Naive B cell (primary cell): ENCODE data around the gene MRPL24. TPM values are rescaled to one million over a fixed set of nuclear protein-coding genes. Genes with fewer than 3 reads are reported as not detected.
A peak's percentile ranks its signal among the peaks of the same experiment; 100 is the strongest.

Source experiments
- ATAC-seq, 2 donors: fragments of 150-1000 bp; cut with Tn5 transposase; 2 replicates each; pipeline ENCODE4 v1.10.0; 2021; ENCODE audit warnings: low read depth in 2 of 2, mild to moderate bottlenecking in 2 of 2, moderate library complexity in 2 of 2
- DNase-seq: peaks from one replicate; pipeline ENCODE4 v3.0.0; 2022
- H3K27ac Mint-ChIP-seq, 6 donors: one replicate each; pipeline ENCODE4 v1.8.0; 2020 to 2022; ENCODE audit warnings: mild to moderate bottlenecking in 6 of 6, mixed read lengths in 6 of 6, moderate library complexity in 5 of 6, inconsistent platforms in 2 of 6
- H3K27me3 Mint-ChIP-seq, 3 donors: one replicate each; pipeline ENCODE4 v1.8.0; 2021 to 2022; ENCODE audit warnings: mixed read lengths in 3 of 3, mild to moderate bottlenecking in 1 of 3
- H3K36me3 Mint-ChIP-seq, 2 donors: one replicate each; pipeline ENCODE4 v1.8.0; 2020 to 2022; ENCODE audit warnings: mixed read lengths in 2 of 2, inconsistent platforms in 1 of 2, mild to moderate bottlenecking in 1 of 2
- H3K4me1 Mint-ChIP-seq, 3 donors: one replicate each; pipeline ENCODE4 v1.8.0; 2020 to 2022; ENCODE audit warnings: mixed read lengths in 3 of 3, inconsistent platforms in 1 of 3, mild to moderate bottlenecking in 1 of 3, moderate library complexity in 1 of 3
- H3K4me3 Mint-ChIP-seq, 8 donors: one replicate each; pipeline ENCODE4 v1.8.0; 2020 to 2022; ENCODE audit warnings: mild to moderate bottlenecking in 8 of 8, mixed read lengths in 8 of 8, moderate library complexity in 8 of 8, inconsistent platforms in 2 of 8
- H3K9me3 Mint-ChIP-seq, 7 donors: one replicate each; pipeline ENCODE4 v1.8.0; 2020 to 2022; ENCODE audit warnings: mixed read lengths in 7 of 7, mild to moderate bottlenecking in 5 of 7, inconsistent platforms in 2 of 7, moderate library complexity in 1 of 7
- polyA plus RNA-seq, 6 donors: library from polyadenylated mRNA; unstranded; fragments of 300-500 nt; fragmentation: Illumina TruSeq; gene quantifications; one replicate each; pipeline ENCODE4 v1.2.3, GENCODE V29; 2021; ENCODE audit warnings: low read depth in 6 of 6

Gene MRPL24
- polyA plus RNA-seq, 6 donors from 2014 or later = 70.7 to 117 (median 76.1) TPM

GRCh38 chr1:156752843-156753482, 12.1 kb upstream of the MRPL24 start:
- H3K9me3 Mint-ChIP-seq = no peaks in the 10 kb centered on the region
- ATAC-seq (no peak), DNase-seq (no peak)
- peak overlapping the region; percentile 56 to 96 (median 90) for H3K4me3 Mint-ChIP-seq
- H3K36me3 Mint-ChIP-seq = no peaks in the 10 kb centered on the region
- H3K27ac Mint-ChIP-seq = peak overlapping the region; percentile 10 to 96 (median 76)
- H3K27me3 Mint-ChIP-seq = no peaks in the 10 kb centered on the region
- H3K4me1 Mint-ChIP-seq = peaks cover 38 to 53% (median 42%) of the 10 kb centered on the region in 3 donors

- peak; percentile 90 for DNase-seq
- no peaks in the 10 kb centered on the region for H3K36me3 Mint-ChIP-seq
- peak overlapping the region; percentile 89 to 96 (median 92) for H3K27ac Mint-ChIP-seq
- peak overlapping the region; percentile 80 to 96 (median 91) for H3K4me3 Mint-ChIP-seq
- no peaks in the 10 kb centered on the region for H3K9me3 Mint-ChIP-seq
- peak; percentile 83 for ATAC-seq
- peaks cover 47 to 62% (median 49%) of the 10 kb centered on the region in 3 donors for H3K4me1 Mint-ChIP-seq
- no peaks in the 10 kb centered on the region for H3K27me3 Mint-ChIP-seq
Observed at GRCh38 chr1:156751757-156752481, 11.0 kb upstream of the MRPL24 start.

GRCh38 chr1:156751451-156751756, 10.5 kb upstream of the MRPL24 start, which contains the start of gene HDGF:
Gene HDGF (minus strand): TSS chr1:156751675. CDS start chr1:156751429, 246 bp downstream.
- DNase-seq (no peak), ATAC-seq (no peak)
- Mint-ChIP-seq H3K27me3 (no peaks in the 10 kb centered on the region), H3K4me3 (peak within 1 kb of the TSS; percentile 80 to 96 (median 91)), H3K36me3 (no peaks in the 10 kb centered on the region), H3K9me3 (no peaks in the 10 kb centered on the region), H3K4me1 (peaks cover 52 to 66% (median 53%) of the 10 kb centered on the region in 3 donors), H3K27ac (peak within 1 kb of the TSS; percentile 89 to 98 (median 94))

GRCh38 chr1:156750711-156751450, 10.0 kb upstream of the MRPL24 start:
- peak; percentile 53 for DNase-seq

GRCh38 chr1:156750191-156750672, 9.3 kb upstream of the MRPL24 start:
- Mint-ChIP-seq H3K9me3 (no peaks in the 10 kb centered on the region), H3K27me3 (no peaks in the 10 kb centered on the region), H3K4me3 (peak overlapping the region; percentile 80 to 95 (median 89)), H3K36me3 (no peaks in the 10 kb centered on the region), H3K4me1 (peaks cover 63 to 76% (median 63%) of the 10 kb centered on the region in 3 donors), H3K27ac (peak overlapping the region in 5 of 6 donors; percentile 84 to 98 (median 93))
- DNase-seq (peak; percentile 31), ATAC-seq (peak in 1 of 2 donors; percentile 8)

More at GRCh38 chr1:156750711-156751450, 10.0 kb upstream of the MRPL24 start:
- H3K36me3 Mint-ChIP-seq = no peaks in the 10 kb centered on the region
- no peaks in the 10 kb centered on the region for H3K9me3 Mint-ChIP-seq
- no peaks in the 10 kb centered on the region for H3K27me3 Mint-ChIP-seq
- H3K4me3 Mint-ChIP-seq = peak overlapping the region; percentile 80 to 95 (median 89)
- peaks cover 57 to 71% (median 58%) of the 10 kb centered on the region in 3 donors for H3K4me1 Mint-ChIP-seq
- ATAC-seq = peak; percentile 41 to 48
- H3K27ac Mint-ChIP-seq = peak overlapping the region in 5 of 6 donors; percentile 78 to 98 (median 93)

- no peak for DNase-seq
- Mint-ChIP-seq H3K9me3 (no peaks in the 10 kb centered on the region), H3K36me3 (peaks cover 0 to 4% of the 10 kb centered on the region in 2 donors), H3K27me3 (no peaks in the 10 kb centered on the region), H3K4me3 (peak overlapping the region; percentile 80 to 95 (median 89)), H3K4me1 (peaks cover 59 to 77% (median 68%) of the 10 kb centered on the region in 3 donors), H3K27ac (peak overlapping the region in 5 of 6 donors; percentile 61 to 98 (median 93))
- no peak for ATAC-seq
Observed at GRCh38 chr1:156749419-156750118, 8.7 kb upstream of the MRPL24 start.

- Mint-ChIP-seq H3K27me3 (no peaks in the 10 kb centered on the region), H3K4me1 (peaks cover 63 to 75% (median 68%) of the 10 kb centered on the region in 3 donors), H3K36me3 (peaks cover 0 to 12% of the 10 kb centered on the region in 2 donors), H3K9me3 (no peaks in the 10 kb centered on the region), H3K4me3 (peak overlapping the region; percentile 80 to 95 (median 88)), H3K27ac (peak overlapping the region; percentile 61 to 94 (median 92))
- DNase-seq (no peak), ATAC-seq (no peak)
Observed at GRCh38 chr1:156748670-156749418, 8.0 kb upstream of the MRPL24 start.

GRCh38 chr1:156747742-156748669, 7.1 kb upstream of the MRPL24 start:
- peak overlapping the region; percentile 60 to 94 (median 80) for H3K27ac Mint-ChIP-seq
- peaks cover 61 to 67% (median 66%) of the 10 kb centered on the region in 3 donors for H3K4me1 Mint-ChIP-seq
- H3K36me3 Mint-ChIP-seq = peaks cover 0 to 20% of the 10 kb centered on the region in 2 donors
- no peaks in the 10 kb centered on the region for H3K27me3 Mint-ChIP-seq
- H3K9me3 Mint-ChIP-seq = no peaks in the 10 kb centered on the region
- DNase-seq = no peak
- no peak for ATAC-seq
- H3K4me3 Mint-ChIP-seq = peak overlapping the region; percentile 80 to 95 (median 88)

- H3K36me3 Mint-ChIP-seq = peaks cover 0 to 23% of the 10 kb centered on the region in 2 donors
- H3K9me3 Mint-ChIP-seq = no peaks in the 10 kb centered on the region
- H3K27ac Mint-ChIP-seq = peak overlapping the region; percentile 84 to 94 (median 92)
- peak; percentile 25 for DNase-seq
- H3K27me3 Mint-ChIP-seq = no peaks in the 10 kb centered on the region
- ATAC-seq = peak; percentile 3 to 6
- peaks cover 54 to 60% (median 58%) of the 10 kb centered on the region in 3 donors for H3K4me1 Mint-ChIP-seq
- peak overlapping the region; percentile 74 to 95 (median 88) for H3K4me3 Mint-ChIP-seq
Observed at GRCh38 chr1:156746728-156747631, 6.1 kb upstream of the MRPL24 start.

- ATAC-seq = no peak
- Mint-ChIP-seq H3K9me3 (no peaks in the 10 kb centered on the region), H3K36me3 (peaks cover 0 to 23% of the 10 kb centered on the region in 2 donors), H3K27ac (peak overlapping the region in 5 of 6 donors; percentile 42 to 93 (median 88)), H3K4me1 (peaks cover 57 to 67% (median 63%) of the 10 kb centered on the region in 3 donors), H3K27me3 (no peaks in the 10 kb centered on the region), H3K4me3 (peak overlapping the region; percentile 21 to 80 (median 76))
- no peak for DNase-seq
Observed at GRCh38 chr1:156746406-156746727, 5.5 kb upstream of the MRPL24 start.
